ENCODE results near the gene GSC2.

GRCh38 chr22:19173047-19174035 lies 23.2 kb upstream of the GSC2 start:
- TF ChIP-seq CTCF (conservative IDR thresholded peaks at IDR 0.05; ENCODE audit: low read length) (no peak), EZH2phosphoT487 (IDR thresholded peaks at IDR 0.05; ENCODE audit: borderline replicate concordance) (no peak)
